HG03460 (cell line): ENCODE results near the gene NUCB1.
"Not testable (repeated sequence)": the region's sequence is repeated elsewhere in the genome, so short reads cannot be mapped to it uniquely, and the experiment has no call there.

Experiments
- ATAC-seq: cut with Tn5 transposase; IDR thresholded peaks from one replicate; pipeline ENCODE4 v1.9.1; 2021; ENCODE audit not compliant: unreplicated experiment

The NUCB1 gene

DNA sequence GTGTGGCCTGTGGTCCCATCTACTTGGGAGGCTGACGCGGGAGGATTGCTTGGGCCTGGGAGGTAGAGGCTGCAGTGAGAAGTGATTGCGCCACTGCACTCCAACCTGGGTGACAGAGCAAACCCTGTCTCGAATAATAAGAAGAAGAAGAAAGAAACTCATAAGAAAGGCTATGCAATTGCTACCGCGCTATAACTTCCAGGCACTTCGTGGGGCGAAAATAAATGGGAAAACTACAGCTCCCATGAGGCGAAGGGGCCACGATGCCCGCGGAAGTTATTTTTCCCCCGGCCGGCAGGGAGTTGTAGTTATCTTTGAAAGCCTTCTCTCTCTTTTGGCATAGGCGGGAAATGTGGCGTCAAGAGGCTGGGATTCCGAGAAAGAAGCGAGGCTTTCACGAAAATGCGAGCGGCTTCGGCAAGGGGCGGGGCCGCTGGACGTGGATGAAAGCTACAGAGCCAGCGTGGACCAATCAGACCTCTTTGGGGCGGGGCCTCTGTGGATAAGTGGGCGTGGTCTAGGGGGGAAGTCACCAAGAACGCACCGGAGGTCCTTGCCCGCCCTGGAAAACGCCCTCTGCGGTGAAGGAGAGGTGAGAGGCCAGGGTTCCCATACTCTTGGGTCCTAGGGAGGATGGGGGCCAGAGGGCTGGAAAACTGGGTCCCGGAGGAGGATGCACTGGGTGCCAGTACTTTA, at the start of gene NUCB1:
TSS of gene NUCB1 (plus strand) at position 532 of the 696 bp plus-strand sequence. CDS start 485 bp downstream, outside the sequence.
- peak; percentile 90 for ATAC-seq

- no peak for ATAC-seq
Measured at GRCh38 chr19:48852292-48852691, 47.8 kb upstream of the NUCB1 start.

DNA sequence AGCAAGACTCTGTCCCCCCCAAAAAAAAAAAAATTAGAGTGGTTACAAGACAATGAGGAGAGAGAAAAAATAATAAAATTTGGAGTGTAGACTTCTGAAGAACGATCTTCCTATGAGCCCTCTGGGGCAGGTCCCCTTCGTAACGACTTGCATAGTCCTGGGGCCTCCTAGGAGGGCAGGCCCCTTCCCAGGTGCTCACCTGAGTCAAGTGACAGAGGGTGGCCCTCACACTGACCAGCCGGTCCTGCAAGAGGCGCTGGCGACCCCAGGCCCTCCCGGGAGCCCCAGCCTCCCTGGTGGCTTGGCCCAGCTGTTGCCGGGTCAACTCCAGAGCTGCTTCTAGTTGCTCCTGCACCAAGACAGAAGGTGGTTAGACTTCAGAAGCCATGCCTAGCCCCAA, 46.6 kb upstream of the NUCB1 start:
- ATAC-seq = no peak

GRCh38 chr19:48854103-48854502, 46.0 kb upstream of the NUCB1 start:
- no peak for ATAC-seq

DNA sequence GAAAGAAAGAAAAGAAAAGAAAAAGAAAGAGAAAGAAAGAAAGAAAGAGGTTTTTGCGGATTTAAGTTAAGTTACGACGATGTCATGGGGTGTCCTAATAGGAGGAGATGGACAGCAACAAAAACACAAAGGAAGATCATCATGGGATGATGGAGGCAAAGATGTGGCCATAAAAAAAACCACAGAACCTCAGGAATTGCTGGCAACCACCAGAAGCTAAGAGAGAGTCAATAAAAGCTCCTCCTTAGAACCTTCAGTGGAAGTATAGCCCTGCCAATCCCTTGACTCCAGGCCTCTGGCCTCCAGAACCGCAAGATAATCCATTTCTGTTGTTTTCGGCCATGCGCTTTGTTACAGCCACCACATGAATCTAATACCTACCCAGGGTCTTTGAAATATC, 43.2 kb upstream of the NUCB1 start:
- no peak for ATAC-seq

GRCh38 chr19:48858984-48859710, 41.0 kb upstream of the NUCB1 start:
- no peak for ATAC-seq

- ATAC-seq = peak; percentile 54
Measured at GRCh38 chr19:48859711-48860572, 40.2 kb upstream of the NUCB1 start.

- ATAC-seq = no peak
Measured at GRCh38 chr19:48861313-48861712, 38.8 kb upstream of the NUCB1 start.

GRCh38 chr19:48862827-48863226, 37.3 kb upstream of the NUCB1 start:
- no peak for ATAC-seq

GRCh38 chr19:48866692-48867091, 33.4 kb upstream of the NUCB1 start:
- no peak for ATAC-seq

GRCh38 chr19:48867123-48867745, 32.9 kb upstream of the NUCB1 start:
- ATAC-seq = no peak

GRCh38 chr19:48867746-48868113, 32.4 kb upstream of the NUCB1 start:
- ATAC-seq = no peak

DNA sequence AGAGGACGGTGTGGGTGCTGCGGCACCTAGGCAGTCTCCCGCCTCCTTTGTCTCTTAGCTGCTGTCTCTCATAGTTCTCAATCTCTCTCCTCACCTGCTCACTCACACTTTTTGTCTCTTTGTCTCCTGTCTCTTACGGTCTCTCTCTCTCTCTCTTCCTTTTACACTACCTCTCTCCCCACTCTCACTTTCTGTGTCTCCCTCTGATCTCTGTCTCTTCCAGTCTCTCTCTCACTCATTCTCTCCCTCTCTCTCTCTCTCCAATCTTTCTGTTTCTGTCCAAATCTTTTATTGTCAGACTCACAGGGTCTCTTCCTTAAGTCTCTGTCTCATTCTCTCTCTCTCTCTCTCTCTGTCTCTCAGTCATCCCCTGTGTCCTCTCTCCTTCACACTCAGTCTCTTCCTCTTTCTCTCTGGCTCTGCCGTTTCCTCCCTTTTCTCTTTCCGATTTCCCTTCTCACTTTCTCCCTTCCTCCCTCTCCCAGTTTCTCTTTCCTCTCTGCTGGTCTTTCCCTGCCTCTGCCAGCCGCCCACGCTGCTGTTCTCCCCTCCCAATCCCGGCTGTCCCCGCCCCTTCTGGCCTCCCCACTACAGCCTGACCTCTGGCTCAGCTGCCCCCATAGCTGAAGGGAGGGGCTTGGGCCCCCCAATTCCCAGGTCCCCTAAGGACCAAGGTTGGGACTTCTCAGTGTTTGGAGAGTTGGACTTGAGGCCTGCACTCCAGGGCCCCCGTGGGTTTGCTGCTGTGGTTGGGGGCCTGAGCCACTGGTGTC, 31.8 kb upstream of the NUCB1 start, which contains the start of gene PLEKHA4:
TSS of gene PLEKHA4 (minus strand) at position 504 of the 773 bp plus-strand sequence. CDS start 997 bp downstream, outside the sequence.
- ATAC-seq = no peak

- ATAC-seq = no peak
Measured at GRCh38 chr19:48870048-48870447, 30.1 kb upstream of the NUCB1 start.

- not testable (repeated sequence) for ATAC-seq
Measured at GRCh38 chr19:48871471-48872181, 28.5 kb upstream of the NUCB1 start.

DNA sequence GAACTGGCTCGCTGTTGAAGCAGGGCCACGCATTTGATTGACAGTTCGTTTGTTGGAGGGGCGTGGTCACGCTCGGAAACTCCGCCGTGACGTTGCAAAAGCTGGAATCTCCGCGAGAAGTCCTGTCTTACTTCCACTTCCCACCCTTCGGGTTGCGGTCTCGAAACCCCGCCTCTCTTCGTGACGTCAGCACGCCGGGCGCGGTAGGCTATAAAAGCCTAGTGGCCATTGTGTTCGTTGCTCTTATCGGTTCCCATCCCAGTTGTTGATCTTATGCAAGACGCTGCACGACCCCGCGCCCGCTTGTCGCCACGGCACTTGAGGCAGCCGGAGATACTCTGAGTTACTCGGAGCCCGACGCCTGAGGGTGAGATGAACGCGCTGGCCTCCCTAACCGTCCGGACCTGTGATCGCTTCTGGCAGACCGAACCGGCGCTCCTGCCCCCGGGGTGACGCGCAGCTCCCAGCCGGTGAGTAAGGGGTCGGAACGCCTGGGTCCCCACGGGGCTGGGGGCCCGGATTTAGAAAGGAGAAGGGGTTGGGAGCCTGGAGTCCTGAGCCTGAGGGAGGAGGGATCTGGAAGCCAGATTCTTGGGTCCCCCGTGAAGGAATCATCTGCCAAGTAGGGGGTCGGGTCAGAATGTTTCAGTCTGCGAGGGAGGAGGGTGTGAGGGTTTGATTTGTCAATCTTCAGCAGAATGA, 27.8 kb upstream of the NUCB1 start, which contains the start of gene PPP1R15A:
TSS of gene PPP1R15A (plus strand) at position 240 of the 702 bp plus-strand sequence. CDS start 813 bp downstream, outside the sequence.
- peak; percentile 39 for ATAC-seq

DNA sequence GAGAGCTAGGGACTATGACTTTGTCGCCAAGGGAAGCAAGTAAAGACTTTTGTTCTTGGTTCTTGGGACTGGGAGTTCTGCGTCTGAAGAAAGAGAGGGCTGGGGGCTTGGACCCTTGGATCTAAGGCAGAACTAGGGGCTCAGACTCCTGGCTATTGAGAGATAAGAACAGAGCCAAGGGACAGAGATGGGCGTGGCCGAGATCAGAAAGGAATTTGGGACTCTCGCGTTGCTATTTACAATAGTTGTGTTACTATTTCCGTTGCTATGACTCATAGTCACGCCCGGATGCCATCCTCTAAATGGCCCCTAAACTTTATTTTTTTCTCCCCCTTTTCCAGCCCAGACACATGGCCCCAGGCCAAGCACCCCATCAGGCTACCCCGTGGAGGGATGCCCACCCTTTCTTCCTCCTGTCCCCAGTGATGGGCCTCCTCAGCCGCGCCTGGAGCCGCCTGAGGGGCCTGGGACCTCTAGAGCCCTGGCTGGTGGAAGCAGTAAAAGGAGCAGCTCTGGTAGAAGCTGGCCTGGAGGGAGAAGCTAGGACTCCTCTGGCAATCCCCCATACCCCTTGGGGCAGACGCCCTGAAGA, 27.1 kb upstream of the NUCB1 start:
- ATAC-seq = no peak

DNA sequence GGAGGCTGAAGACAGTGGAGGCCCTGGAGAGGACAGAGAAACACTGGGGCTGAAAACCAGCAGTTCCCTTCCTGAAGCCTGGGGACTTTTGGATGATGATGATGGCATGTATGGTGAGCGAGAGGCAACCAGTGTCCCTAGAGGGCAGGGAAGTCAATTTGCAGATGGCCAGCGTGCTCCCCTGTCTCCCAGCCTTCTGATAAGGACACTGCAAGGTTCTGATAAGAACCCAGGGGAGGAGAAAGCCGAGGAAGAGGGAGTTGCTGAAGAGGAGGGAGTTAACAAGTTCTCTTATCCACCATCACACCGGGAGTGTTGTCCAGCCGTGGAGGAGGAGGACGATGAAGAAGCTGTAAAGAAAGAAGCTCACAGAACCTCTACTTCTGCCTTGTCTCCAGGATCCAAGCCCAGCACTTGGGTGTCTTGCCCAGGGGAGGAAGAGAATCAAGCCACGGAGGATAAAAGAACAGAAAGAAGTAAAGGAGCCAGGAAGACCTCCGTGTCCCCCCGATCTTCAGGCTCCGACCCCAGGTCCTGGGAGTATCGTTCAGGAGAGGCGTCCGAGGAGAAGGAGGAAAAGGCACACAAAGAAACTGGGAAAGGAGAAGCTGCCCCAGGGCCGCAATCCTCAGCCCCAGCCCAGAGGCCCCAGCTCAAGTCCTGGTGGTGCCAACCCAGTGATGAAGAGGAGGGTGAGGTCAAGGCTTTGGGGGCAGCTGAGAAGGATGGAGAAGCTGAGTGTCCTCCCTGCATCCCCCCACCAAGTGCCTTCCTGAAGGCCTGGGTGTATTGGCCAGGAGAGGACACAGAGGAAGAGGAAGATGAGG, 26.4 kb upstream of the NUCB1 start:
- no peak for ATAC-seq
